Measurements from ENCODE around the gene EPHA6.
A peak's percentile ranks its signal among the peaks of the same experiment; 100 is the strongest.

Gene EPHA6

GRCh38 chr3:97744289-97744688 lies 929.9 kb downstream of the EPHA6 start:
- intact Hi-C loops (cut with DNase I) = no loop called here
- DNase-seq = no peak

GRCh38 chr3:97763586-97764406 lies 949.4 kb downstream of the EPHA6 start:
- intact Hi-C loops (cut with DNase I) = no loop called here
- peak in 1 of 10 donors; percentile 36 for DNase-seq

- intact Hi-C loops (cut with DNase I) = no loop called here
- DNase-seq = peak; percentile 78 to 98 (median 86)
Measured at GRCh38 chr3:97764407-97765238, 950.2 kb downstream of the EPHA6 start, which contains the start of gene ARL6. Gene ARL6 (plus strand): TSS chr3:97764758. CDS start chr3:97768108, 3,350 bp downstream.

- intact Hi-C loops (cut with DNase I) = no loop called here
- no peak for DNase-seq
Measured at GRCh38 chr3:97765336-97765735, 950.9 kb downstream of the EPHA6 start.

GRCh38 chr3:97772926-97773325 lies 958.5 kb downstream of the EPHA6 start:
- intact Hi-C loops (cut with DNase I) = no loop called here
- no peak for DNase-seq

GRCh38 chr3:97778152-97778551 lies 963.8 kb downstream of the EPHA6 start:
- intact Hi-C loops (cut with DNase I) = no loop called here
- no peak for DNase-seq

- intact Hi-C loops (cut with DNase I) = loop anchor here (1.0 kb wide), 1 partner anchor 230 kb away; no protein-coding TSS in a partner anchor
- DNase-seq = no peak
Measured at GRCh38 chr3:97793420-97794019, 979.1 kb downstream of the EPHA6 start.

- no peak for DNase-seq
- intact Hi-C loops (cut with DNase I) = no loop called here
Measured at GRCh38 chr3:97795951-97796350, 981.6 kb downstream of the EPHA6 start.
